ENCODE data around the gene ARHGEF37. TPM values are rescaled to one million over a fixed set of nuclear protein-coding genes. Genes with fewer than 3 reads are reported as not detected.
"Not testable (repeated sequence)": the region's sequence is repeated elsewhere in the genome, so short reads cannot be mapped to it uniquely, and the experiment has no call there.

The ARHGEF37 gene
- total and polyA plus RNA-seq, 3 experiments from 2014 or later = 0.13 to 0.53 TPM; not detected in 1

DNA sequence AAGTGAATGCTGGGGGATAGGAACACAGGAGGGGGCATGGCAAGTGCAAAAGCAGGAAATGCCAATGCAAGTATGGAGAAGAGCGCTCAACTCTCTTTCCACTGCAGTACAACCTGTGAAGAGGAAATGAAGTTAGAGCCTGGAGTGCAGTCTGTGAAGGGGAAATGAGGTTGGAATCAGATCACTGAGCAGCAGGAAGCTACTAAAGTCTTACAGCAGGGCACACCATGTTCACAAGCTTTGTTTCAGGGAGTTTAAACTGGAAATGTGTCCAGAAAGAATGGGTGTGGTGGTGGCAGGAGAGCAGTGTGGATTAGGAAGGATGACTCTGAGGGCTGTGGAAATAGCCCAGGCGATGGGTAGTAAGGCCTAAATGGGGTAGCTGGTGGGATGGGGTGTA is 15.4 kb downstream of the ARHGEF37 start:
- no peaks in the 10 kb centered on the region for H3K4me1 Mint-ChIP-seq
- no peak overlapping the region for H3K27ac Mint-ChIP-seq
- peaks cover 1 to 22% of the 10 kb centered on the region in 2 donors for H3K27me3 Mint-ChIP-seq
- H3K27ac ChIP-seq (ENCODE audit: low read depth, low read length) = no peak overlapping the region
- H3K36me3 Mint-ChIP-seq = peaks cover 0 to 2% (median 0%) of the 10 kb centered on the region in 3 donors
- no peaks in the 10 kb centered on the region for H3K27me3 ChIP-seq (ENCODE audit: insufficient read depth, low read length, poor library complexity, severe bottlenecking)
- H3K9me3 ChIP-seq (ENCODE audit: low read length) = no peaks in the 10 kb centered on the region
- no peaks in the 10 kb centered on the region for H3K9me3 Mint-ChIP-seq
- H3K4me3 ChIP-seq (ENCODE audit: low read length) = no peak overlapping the region
- ChIA-PET CTCF (no interaction called here), POLR2A (no interaction called here)
- H3K4me1 ChIP-seq (ENCODE audit: insufficient read depth, low read length) = no peaks in the 10 kb centered on the region
- no peak for DNase-seq
- H3K36me3 ChIP-seq (ENCODE audit: insufficient read depth, low read length) = no peaks in the 10 kb centered on the region
- H3K4me3 Mint-ChIP-seq = no peak overlapping the region

GRCh38 chr5:149597618-149598017 is 16.3 kb downstream of the ARHGEF37 start:
- Mint-ChIP-seq H3K27ac (no peak overlapping the region), H3K4me1 (no peaks in the 10 kb centered on the region), H3K36me3 (peaks cover 0 to 2% (median 0%) of the 10 kb centered on the region in 3 donors), H3K27me3 (peaks cover 1 to 17% of the 10 kb centered on the region in 2 donors), H3K4me3 (no peak overlapping the region), H3K9me3 (no peaks in the 10 kb centered on the region)
- Histone ChIP-seq H3K9me3 (ENCODE audit: low read length) (no peaks in the 10 kb centered on the region), H3K36me3 (ENCODE audit: insufficient read depth, low read length) (no peaks in the 10 kb centered on the region), H3K4me1 (ENCODE audit: insufficient read depth, low read length) (no peaks in the 10 kb centered on the region), H3K4me3 (ENCODE audit: low read length) (no peak overlapping the region), H3K27me3 (ENCODE audit: insufficient read depth, low read length, poor library complexity, severe bottlenecking) (no peaks in the 10 kb centered on the region), H3K27ac (ENCODE audit: low read depth, low read length) (no peak overlapping the region)
- ChIA-PET POLR2A (no interaction called here), CTCF (no interaction called here)
- DNase-seq = no peak

DNA sequence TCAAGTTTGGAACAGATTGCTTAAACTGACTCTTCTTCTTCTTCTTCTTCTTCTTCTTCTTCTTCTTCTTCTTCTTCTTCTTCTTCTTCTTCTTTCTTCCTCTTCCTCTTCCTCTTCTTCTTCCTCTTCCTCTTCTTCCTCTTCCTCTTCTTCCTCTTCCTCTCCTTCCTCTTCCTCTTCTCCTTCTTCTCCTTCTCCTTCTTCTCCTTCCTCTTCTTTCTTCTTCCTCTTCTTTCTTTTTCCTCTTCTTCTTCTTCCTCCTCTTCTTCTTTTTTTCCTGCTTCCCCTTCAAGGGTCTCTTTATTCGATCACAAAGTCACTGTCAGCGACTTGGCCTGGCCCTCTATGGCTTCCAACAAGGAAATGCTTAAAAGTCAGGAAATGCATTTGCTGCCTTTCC is 16.9 kb downstream of the ARHGEF37 start:
- CTCF ChIA-PET = interaction anchor here (1.6 kb wide), 1 partner anchor 231 kb away, joined by 3 read pairs; no protein-coding TSS in a partner anchor
- POLR2A ChIA-PET, DNase-seq: not testable (repeated sequence)

GRCh38 chr5:149598966-149599365 is 17.7 kb downstream of the ARHGEF37 start:
- H3K9me3 ChIP-seq (ENCODE audit: low read length) = no peaks in the 10 kb centered on the region
- ChIA-PET POLR2A (no interaction called here), CTCF (interaction anchor here (1.6 kb wide), 1 partner anchor 231 kb away, joined by 3 read pairs; no protein-coding TSS in a partner anchor)
- H3K27ac Mint-ChIP-seq = no peak overlapping the region
- H3K4me3 Mint-ChIP-seq = no peak overlapping the region
- no peak overlapping the region for H3K27ac ChIP-seq (ENCODE audit: low read depth, low read length)
- peaks cover 1 to 17% of the 10 kb centered on the region in 2 donors for H3K27me3 Mint-ChIP-seq
- no peaks in the 10 kb centered on the region for H3K36me3 ChIP-seq (ENCODE audit: insufficient read depth, low read length)
- H3K4me1 Mint-ChIP-seq = no peaks in the 10 kb centered on the region
- no peaks in the 10 kb centered on the region for H3K27me3 ChIP-seq (ENCODE audit: insufficient read depth, low read length, poor library complexity, severe bottlenecking)
- H3K4me3 ChIP-seq (ENCODE audit: low read length) = no peak overlapping the region
- no peaks in the 10 kb centered on the region for H3K4me1 ChIP-seq (ENCODE audit: insufficient read depth, low read length)
- peaks cover 0 to 2% (median 0%) of the 10 kb centered on the region in 3 donors for H3K36me3 Mint-ChIP-seq
- H3K9me3 Mint-ChIP-seq = no peaks in the 10 kb centered on the region
- no peak for DNase-seq

More for the DNA sequence above, 16.9 kb downstream of the ARHGEF37 start:
- H3K27me3 Mint-ChIP-seq = peaks cover 1 to 17% of the 10 kb centered on the region in 2 donors
- not testable (repeated sequence) for H3K36me3 ChIP-seq (ENCODE audit: insufficient read depth, low read length); H3K27ac Mint-ChIP-seq; H3K27ac ChIP-seq (ENCODE audit: low read depth, low read length); H3K4me3 Mint-ChIP-seq; H3K36me3 Mint-ChIP-seq; H3K4me1 ChIP-seq (ENCODE audit: insufficient read depth, low read length); H3K4me3 ChIP-seq (ENCODE audit: low read length); H3K4me1 Mint-ChIP-seq; H3K9me3 ChIP-seq (ENCODE audit: low read length); H3K9me3 Mint-ChIP-seq; H3K27me3 ChIP-seq (ENCODE audit: insufficient read depth, low read length, poor library complexity, severe bottlenecking)

DNA sequence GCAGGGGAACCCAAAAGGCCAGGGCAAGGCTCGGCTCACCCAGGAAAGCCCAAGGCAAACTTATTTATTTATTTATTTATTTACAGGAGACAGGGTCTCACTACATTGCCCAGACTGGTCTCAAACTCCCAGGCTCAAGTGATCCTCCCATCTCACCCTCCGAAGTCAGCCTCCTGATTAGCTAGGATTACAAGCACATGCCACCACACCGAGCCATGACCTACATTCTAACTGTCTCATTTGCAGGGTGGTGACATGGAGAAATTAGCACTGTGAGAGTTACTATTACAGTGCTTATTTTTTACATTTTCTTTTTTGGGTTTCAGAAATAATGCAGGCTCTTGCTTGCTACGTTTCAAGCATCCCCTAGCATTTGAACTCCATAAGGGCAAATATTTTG is 18.1 kb downstream of the ARHGEF37 start:
- Histone ChIP-seq H3K4me3 (ENCODE audit: low read length) (no peak overlapping the region), H3K36me3 (ENCODE audit: insufficient read depth, low read length) (no peaks in the 10 kb centered on the region), H3K27me3 (ENCODE audit: insufficient read depth, low read length, poor library complexity, severe bottlenecking) (no peaks in the 10 kb centered on the region), H3K4me1 (ENCODE audit: insufficient read depth, low read length) (no peaks in the 10 kb centered on the region), H3K27ac (ENCODE audit: low read depth, low read length) (no peak overlapping the region), H3K9me3 (ENCODE audit: low read length) (no peaks in the 10 kb centered on the region)
- Mint-ChIP-seq H3K27me3 (peaks cover 1 to 13% of the 10 kb centered on the region in 2 donors), H3K4me1 (no peaks in the 10 kb centered on the region), H3K9me3 (no peaks in the 10 kb centered on the region), H3K4me3 (no peak overlapping the region), H3K36me3 (peaks cover 0 to 2% (median 0%) of the 10 kb centered on the region in 3 donors), H3K27ac (no peak overlapping the region)
- no peak for DNase-seq
- CTCF ChIA-PET = interaction anchor here (1.6 kb wide), 1 partner anchor 232 kb away, joined by 3 read pairs; no protein-coding TSS in a partner anchor
- POLR2A ChIA-PET = no interaction called here

DNA sequence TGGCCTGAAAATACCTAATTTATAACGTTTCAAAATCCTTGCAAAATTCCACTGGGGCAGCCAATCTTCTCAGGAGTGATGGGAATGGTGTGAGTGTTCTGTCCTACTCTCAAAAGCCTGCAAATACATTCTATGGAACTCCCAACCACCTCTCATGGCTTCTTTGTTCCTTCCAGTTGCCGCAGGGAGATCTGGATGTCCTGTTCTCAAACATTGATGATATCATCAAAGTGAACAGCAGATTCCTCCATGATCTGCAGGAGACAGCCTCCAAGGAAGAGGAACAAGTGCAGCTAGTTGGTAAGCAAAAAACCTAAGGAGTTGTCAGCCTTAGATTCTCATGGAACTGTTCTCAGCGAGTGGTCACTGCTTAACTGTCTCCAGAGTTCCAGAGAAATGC is 19.6 kb downstream of the ARHGEF37 start:
- H3K4me3 Mint-ChIP-seq = no peak overlapping the region
- H3K9me3 ChIP-seq (ENCODE audit: low read length) = no peaks in the 10 kb centered on the region
- peaks cover 5 to 7% (median 7%) of the 10 kb centered on the region in 3 donors for H3K4me1 Mint-ChIP-seq
- peaks cover 0 to 2% (median 0%) of the 10 kb centered on the region in 3 donors for H3K36me3 Mint-ChIP-seq
- CTCF ChIA-PET = no interaction called here
- DNase-seq = no peak
- no peak overlapping the region for H3K27ac Mint-ChIP-seq
- no peaks in the 10 kb centered on the region for H3K36me3 ChIP-seq (ENCODE audit: insufficient read depth, low read length)
- no peaks in the 10 kb centered on the region for H3K9me3 Mint-ChIP-seq
- peaks cover 1 to 7% of the 10 kb centered on the region in 2 donors for H3K27me3 Mint-ChIP-seq
- no peak overlapping the region for H3K4me3 ChIP-seq (ENCODE audit: low read length)
- POLR2A ChIA-PET = no interaction called here
- H3K27me3 ChIP-seq (ENCODE audit: insufficient read depth, low read length, poor library complexity, severe bottlenecking) = no peaks in the 10 kb centered on the region
- no peak overlapping the region for H3K27ac ChIP-seq (ENCODE audit: low read depth, low read length)
- H3K4me1 ChIP-seq (ENCODE audit: insufficient read depth, low read length) = no peaks in the 10 kb centered on the region

DNA sequence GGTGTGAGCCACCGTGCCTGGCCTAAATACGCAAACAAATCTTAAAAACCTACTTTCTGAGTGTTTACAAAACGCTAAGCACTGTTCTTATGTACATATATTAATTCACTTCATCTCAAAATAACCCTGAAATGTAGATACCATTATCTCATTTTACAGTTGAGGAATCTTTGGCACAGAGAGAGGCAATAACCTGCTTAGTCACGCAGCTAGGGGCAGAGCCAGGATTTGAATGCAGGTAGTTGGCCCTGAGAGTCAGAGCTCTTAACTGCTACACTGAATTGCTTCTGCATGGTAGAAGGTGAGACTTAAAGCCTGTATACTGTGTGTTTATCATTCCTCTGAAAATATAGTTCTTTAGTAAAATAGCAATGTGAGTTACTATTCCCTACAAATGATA is 21.9 kb downstream of the ARHGEF37 start:
- Histone ChIP-seq H3K4me1 (ENCODE audit: insufficient read depth, low read length) (no peaks in the 10 kb centered on the region), H3K9me3 (ENCODE audit: low read length) (no peaks in the 10 kb centered on the region), H3K4me3 (ENCODE audit: low read length) (no peak overlapping the region), H3K36me3 (ENCODE audit: insufficient read depth, low read length) (no peaks in the 10 kb centered on the region), H3K27me3 (ENCODE audit: insufficient read depth, low read length, poor library complexity, severe bottlenecking) (no peaks in the 10 kb centered on the region), H3K27ac (ENCODE audit: low read depth, low read length) (no peak overlapping the region)
- H3K27me3 Mint-ChIP-seq = peaks cover 0 to 1% of the 10 kb centered on the region in 2 donors
- ChIA-PET POLR2A (no interaction called here), CTCF (no interaction called here)
- no peak for DNase-seq
- peak overlapping the region in 1 of 8 donors; percentile 16 for H3K27ac Mint-ChIP-seq
- no peak overlapping the region for H3K4me3 Mint-ChIP-seq
- H3K4me1 Mint-ChIP-seq = peaks cover 17 to 21% (median 20%) of the 10 kb centered on the region in 3 donors
- peaks cover 0 to 2% (median 0%) of the 10 kb centered on the region in 3 donors for H3K36me3 Mint-ChIP-seq
- no peaks in the 10 kb centered on the region for H3K9me3 Mint-ChIP-seq

- Histone ChIP-seq H3K36me3 (ENCODE audit: insufficient read depth, low read length) (no peaks in the 10 kb centered on the region), H3K27ac (ENCODE audit: low read depth, low read length) (no peak overlapping the region), H3K9me3 (ENCODE audit: low read length) (no peaks in the 10 kb centered on the region), H3K4me1 (ENCODE audit: insufficient read depth, low read length) (no peaks in the 10 kb centered on the region), H3K27me3 (ENCODE audit: insufficient read depth, low read length, poor library complexity, severe bottlenecking) (no peaks in the 10 kb centered on the region), H3K4me3 (ENCODE audit: low read length) (no peak overlapping the region)
- Mint-ChIP-seq H3K4me3 (no peak overlapping the region), H3K36me3 (no peaks in the 10 kb centered on the region), H3K4me1 (peaks cover 17 to 21% (median 20%) of the 10 kb centered on the region in 3 donors), H3K27ac (no peak overlapping the region), H3K27me3 (peaks cover 0 to under 1% of the 10 kb centered on the region in 2 donors), H3K9me3 (no peaks in the 10 kb centered on the region)
- POLR2A ChIA-PET = no interaction called here
- CTCF ChIA-PET = interaction anchor here (0.6 kb wide), 1 partner anchor 332 kb away, joined by 3 read pairs; no protein-coding TSS in a partner anchor
- no peak for DNase-seq
Measured at GRCh38 chr5:149603920-149604319, 22.6 kb downstream of the ARHGEF37 start.
